Mucosa of stomach (tissue), 1 donor: ENCODE measurements around the gene FOXN3.

Source experiments
- H3K27me3 ChIP-seq: one replicate; pipeline ENCODE4 v1.7.0; 2013; ENCODE audit warnings: mild to moderate bottlenecking, low read length; ENCODE audit not compliant: control insufficient read depth, insufficient read depth
- H3K36me3 ChIP-seq: one replicate; pipeline ENCODE4 v1.7.0; 2013; ENCODE audit warnings: low read length; ENCODE audit not compliant: control insufficient read depth, insufficient read depth
- H3K4me1 ChIP-seq: one replicate; pipeline ENCODE4 v1.7.0; 2013; ENCODE audit warnings: mild to moderate bottlenecking, low read length; ENCODE audit not compliant: control insufficient read depth, insufficient read depth
- H3K4me3 ChIP-seq: one replicate; pipeline ENCODE4 v1.7.0; 2013; ENCODE audit warnings: low read length
- H3K9ac ChIP-seq: one replicate; pipeline ENCODE4 v1.7.0; 2013; ENCODE audit warnings: mild to moderate bottlenecking, low read length, moderate library complexity
- H3K9me3 ChIP-seq: one replicate; pipeline ENCODE4 v1.7.0; 2013; ENCODE audit warnings: mild to moderate bottlenecking, low read length, moderate library complexity; ENCODE audit not compliant: control insufficient read depth
- donor health status: Pancreatic carcinoma.

The FOXN3 gene

DNA sequence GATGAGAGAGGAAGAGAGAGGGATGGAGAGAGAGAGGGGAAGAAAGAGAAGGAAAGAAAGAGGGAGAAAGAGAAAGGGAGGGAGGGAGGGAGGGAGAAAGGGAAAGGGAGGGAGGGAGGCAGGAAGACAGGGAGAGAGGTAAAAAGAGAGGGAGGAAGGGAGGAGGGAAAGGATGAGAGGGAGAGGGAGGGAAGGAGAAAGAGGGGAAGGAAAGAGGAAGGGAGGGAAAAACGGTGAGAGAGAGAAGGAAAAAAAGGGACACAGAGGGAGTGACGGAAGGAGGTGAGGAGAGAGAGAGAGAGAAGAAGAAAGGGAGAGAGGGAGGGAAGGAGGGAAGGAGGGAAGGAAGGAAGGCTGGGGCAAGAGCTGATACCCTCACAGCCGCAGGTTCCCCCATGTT lies 56.8 kb downstream of the FOXN3 start:
- no peaks in the 10 kb centered on the region for H3K36me3 ChIP-seq
- H3K9ac ChIP-seq: no peak overlapping the region
- no peaks in the 10 kb centered on the region for H3K27me3 ChIP-seq
- H3K4me3 ChIP-seq: no peak overlapping the region
- no peaks in the 10 kb centered on the region for H3K9me3 ChIP-seq
- H3K4me1 ChIP-seq: peaks cover 12% of the 10 kb centered on the region

DNA sequence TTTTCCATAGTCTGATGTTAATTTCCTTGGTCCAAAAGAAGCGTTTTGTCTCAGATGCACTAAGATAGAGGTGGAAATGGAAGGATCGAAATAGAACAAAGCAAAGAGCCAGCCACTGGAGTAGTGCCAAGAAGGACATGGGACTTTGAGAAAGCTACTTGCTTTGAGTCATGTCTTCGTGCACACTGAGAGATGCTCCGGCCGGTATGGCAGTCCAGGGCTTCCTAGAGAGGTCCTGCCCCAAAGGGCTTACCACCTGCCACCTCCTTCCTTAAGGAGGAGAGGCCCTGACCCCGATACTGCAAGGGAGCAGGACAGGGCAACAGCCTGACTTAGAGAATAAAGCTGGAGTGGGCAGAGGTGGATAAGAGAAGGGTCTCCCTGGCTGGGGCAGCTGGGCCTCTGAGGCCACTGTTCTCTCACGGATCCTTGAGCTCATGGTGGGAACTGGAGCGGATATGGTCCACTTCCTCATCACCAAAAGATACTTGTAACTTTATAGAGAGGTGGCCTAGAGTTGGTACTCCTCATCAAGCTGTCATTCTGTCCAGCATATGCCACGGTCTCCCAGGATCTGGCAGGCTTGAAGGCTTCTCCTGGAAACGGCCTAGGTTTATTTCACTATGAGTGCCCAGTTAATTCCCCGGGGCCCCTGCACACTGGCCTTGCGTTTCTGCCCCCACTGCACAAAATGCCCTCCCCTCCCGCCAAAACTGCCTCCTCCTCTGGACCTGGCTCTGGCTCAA lies 57.4 kb downstream of the FOXN3 start:
- H3K9me3 ChIP-seq: no peaks in the 10 kb centered on the region
- peaks cover 12% of the 10 kb centered on the region for H3K4me1 ChIP-seq
- no peak overlapping the region for H3K4me3 ChIP-seq
- H3K36me3 ChIP-seq: no peaks in the 10 kb centered on the region
- no peaks in the 10 kb centered on the region for H3K27me3 ChIP-seq
- H3K9ac ChIP-seq: no peak overlapping the region

DNA sequence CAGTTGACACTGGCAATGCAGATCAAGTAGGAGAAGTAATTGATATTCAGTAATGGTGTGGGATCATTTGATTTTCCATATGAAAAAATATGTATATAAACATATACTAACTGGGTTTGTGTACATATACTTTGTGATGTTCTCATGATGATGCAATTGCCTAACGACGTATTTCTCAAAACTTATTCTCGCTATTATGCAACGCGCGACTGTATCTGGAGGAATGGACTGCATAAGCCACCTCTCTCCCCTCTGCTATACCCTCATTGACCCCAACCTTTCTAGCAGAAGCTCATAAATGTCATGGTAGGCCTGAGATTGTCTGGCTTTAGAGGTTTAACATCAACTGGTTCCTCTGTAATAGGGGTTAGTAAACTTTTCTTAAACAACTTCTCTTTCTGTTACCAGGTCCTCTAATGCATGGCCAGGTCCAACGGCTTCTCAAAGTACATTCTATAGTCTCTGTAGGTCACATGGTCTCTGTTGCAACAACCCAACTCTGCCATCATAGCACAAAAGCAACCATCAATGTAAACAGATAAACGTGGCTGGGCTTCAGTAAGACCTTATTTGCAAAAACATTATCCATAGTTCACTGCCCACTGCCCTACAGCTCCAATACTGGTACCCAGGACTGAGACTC lies 59.3 kb downstream of the FOXN3 start:
- no peaks in the 10 kb centered on the region for H3K9me3 ChIP-seq
- H3K36me3 ChIP-seq: no peaks in the 10 kb centered on the region
- H3K9ac ChIP-seq: no peak overlapping the region
- H3K4me3 ChIP-seq: no peak overlapping the region
- no peaks in the 10 kb centered on the region for H3K27me3 ChIP-seq
- H3K4me1 ChIP-seq: peaks cover 9% of the 10 kb centered on the region

DNA sequence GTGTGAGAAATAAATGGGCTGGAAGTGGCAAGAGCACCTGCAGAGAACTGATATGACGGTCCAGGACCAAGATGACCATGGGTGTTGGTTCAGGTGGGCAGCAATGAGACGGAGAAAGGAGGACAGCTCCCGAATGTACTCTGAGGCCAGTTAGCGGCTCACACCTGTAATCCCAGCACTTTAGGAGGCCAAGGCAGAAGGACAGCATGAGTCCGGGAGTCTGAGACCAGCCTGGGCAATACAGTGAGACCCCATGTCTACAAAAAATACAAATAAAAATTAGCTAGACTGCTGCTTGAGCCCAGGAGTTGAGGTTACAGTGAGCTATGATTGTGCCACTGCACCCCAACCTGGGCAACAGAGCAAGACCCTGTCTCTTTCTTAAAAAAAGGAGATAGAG lies 60.1 kb downstream of the FOXN3 start:
- Histone ChIP-seq H3K27me3 (no peaks in the 10 kb centered on the region), H3K4me1 (peaks cover 16% of the 10 kb centered on the region), H3K9me3 (no peaks in the 10 kb centered on the region), H3K4me3 (no peak overlapping the region), H3K36me3 (no peaks in the 10 kb centered on the region), H3K9ac (no peak overlapping the region)

DNA sequence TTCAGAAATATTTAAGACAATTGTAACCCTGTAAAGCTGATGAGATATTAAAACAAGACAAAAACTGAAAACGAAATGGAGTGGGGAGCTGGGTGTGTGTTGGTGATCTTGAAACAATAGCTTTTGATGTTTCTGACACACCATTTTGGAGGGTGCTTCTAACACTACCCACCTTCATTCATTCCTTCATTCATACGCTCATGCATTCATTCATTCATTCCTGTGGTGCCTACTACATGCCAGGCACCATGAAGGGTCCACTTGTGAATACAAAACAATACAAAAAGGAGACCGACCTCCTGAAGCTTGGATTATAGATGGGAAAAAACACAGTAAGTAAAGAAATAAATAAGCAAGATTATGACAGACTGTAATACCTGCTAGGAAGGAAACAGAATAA lies 60.5 kb downstream of the FOXN3 start:
- Histone ChIP-seq H3K36me3 (no peaks in the 10 kb centered on the region), H3K4me1 (peaks cover 20% of the 10 kb centered on the region)

DNA sequence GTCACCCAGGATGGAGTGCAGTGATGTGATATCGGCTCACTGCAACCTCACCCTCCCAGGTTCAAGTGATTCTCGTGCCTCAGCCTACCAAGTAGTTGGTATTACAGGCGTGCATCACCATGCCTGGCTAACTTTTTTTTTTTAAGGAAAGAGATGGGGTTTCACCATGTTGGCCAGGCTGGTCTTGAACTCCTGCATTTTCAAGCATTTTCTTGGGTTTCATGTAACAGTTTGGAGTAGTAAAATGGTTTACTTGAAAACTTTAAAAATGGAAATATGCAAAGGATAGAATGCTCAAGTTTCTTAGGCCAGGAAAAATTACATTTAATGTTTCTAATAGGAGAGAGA lies 63.3 kb downstream of the FOXN3 start:
- Histone ChIP-seq H3K27me3 (no peaks in the 10 kb centered on the region), H3K4me1 (peaks cover 26% of the 10 kb centered on the region), H3K9me3 (no peaks in the 10 kb centered on the region), H3K9ac (no peak overlapping the region), H3K4me3 (no peak overlapping the region), H3K36me3 (no peaks in the 10 kb centered on the region)

More for the DNA sequence above, 60.5 kb downstream of the FOXN3 start:
- Histone ChIP-seq H3K9me3 (no peaks in the 10 kb centered on the region), H3K4me3 (no peak overlapping the region), H3K27me3 (no peaks in the 10 kb centered on the region), H3K9ac (no peak overlapping the region)

DNA sequence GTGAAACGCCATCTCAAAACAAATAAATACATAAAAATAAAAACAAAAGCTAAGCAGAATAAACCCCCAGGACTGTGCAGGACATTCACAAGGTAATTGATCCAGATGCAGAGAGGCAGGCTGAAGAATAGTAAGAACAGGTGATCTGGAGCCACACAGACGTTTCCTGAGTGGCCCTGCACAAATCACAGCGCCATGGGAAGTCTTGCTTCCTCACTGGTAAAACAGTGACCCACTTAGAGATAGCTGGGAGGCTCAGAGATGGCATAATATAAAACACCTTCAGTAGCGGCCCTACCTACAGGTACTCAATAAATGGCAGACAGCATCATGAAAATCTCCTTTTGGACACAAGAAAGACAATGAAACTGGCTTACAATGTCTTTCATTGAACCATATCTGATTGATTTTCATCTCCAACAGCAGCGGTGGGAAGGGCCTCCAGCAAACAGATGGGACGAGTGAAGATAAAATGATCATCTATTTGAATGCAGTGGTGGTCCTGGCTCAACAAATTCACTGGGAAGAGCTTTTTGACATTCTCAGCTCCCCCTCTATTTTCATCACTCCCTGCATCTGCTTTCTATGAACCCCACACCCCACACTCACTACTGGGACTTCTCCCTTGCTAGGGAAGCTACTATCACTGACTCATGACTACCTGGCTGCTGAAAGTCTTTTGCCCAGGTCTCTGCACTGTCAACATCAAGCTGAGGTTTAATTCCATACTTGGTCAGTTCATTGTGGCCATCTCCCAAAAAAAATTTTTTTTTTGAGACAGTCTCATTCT lies 63.9 kb downstream of the FOXN3 start:
- peaks cover 26% of the 10 kb centered on the region for H3K4me1 ChIP-seq

DNA sequence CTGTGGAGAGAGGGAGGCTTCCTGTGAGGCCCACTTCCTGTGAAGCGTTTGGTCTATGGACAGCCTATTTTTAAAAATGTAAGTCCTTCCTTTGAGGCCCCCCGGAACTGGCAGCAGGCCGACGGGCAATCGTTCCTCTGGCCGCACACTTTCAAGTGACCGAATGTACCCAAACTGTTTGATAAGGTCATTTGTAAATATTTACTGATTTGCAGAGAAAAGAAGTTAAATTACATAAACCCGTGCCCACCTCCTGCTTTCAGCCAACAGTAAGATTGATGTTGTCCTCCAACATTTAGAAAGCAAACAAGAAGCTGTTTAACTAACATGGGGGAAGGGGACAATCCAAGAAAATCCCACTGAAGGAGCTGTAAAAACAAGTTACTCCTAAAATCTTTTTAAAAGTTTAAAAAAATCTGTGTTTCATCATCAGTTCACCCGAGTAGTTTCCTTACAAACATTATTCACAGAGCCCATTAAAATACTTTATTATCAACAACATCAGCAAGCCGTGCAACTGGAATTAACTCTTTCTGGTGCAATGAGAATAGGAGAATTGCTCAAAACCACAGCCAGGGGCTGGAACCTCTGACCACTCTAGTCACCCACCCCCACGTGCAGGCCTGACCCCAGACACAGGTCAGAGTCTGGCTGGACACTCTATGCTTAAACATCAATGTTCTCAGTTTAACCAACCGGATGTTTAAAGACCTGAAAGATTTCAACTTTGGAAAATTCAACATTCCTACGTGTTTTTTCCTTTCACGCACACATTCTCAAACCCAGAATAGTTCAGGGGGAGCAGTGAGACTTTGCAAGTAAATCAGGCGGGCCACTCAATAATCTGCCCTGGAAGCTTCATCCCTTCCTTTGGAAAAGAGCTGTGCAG lies 65.3 kb downstream of the FOXN3 start:
- Histone ChIP-seq H3K4me1 (peaks cover 26% of the 10 kb centered on the region), H3K4me3 (no peak overlapping the region), H3K9ac (no peak overlapping the region), H3K36me3 (no peaks in the 10 kb centered on the region), H3K27me3 (no peaks in the 10 kb centered on the region), H3K9me3 (no peaks in the 10 kb centered on the region)

More for the DNA sequence above, 63.9 kb downstream of the FOXN3 start:
- no peak overlapping the region for H3K4me3 ChIP-seq
- H3K27me3 ChIP-seq: no peaks in the 10 kb centered on the region
- H3K9ac ChIP-seq: no peak overlapping the region
- no peaks in the 10 kb centered on the region for H3K9me3 ChIP-seq
- no peaks in the 10 kb centered on the region for H3K36me3 ChIP-seq

DNA sequence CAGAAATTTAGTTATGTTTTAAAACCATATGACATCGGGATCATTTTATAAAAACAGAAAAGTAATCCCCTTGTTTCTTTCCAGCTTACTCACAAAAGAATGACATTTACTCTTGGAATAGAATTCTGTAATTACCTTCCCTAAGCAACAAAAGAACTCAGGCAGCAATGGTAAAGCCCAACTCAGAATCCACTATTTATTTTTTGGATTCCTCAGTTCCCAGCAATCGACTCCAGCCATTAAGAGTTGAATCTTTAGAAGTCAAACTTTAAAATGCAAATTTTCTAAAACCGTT lies 65.9 kb downstream of the FOXN3 start:
- Histone ChIP-seq H3K9me3 (no peaks in the 10 kb centered on the region), H3K27me3 (no peaks in the 10 kb centered on the region), H3K4me1 (peaks cover 26% of the 10 kb centered on the region), H3K4me3 (no peak overlapping the region), H3K36me3 (no peaks in the 10 kb centered on the region), H3K9ac (no peak overlapping the region)

DNA sequence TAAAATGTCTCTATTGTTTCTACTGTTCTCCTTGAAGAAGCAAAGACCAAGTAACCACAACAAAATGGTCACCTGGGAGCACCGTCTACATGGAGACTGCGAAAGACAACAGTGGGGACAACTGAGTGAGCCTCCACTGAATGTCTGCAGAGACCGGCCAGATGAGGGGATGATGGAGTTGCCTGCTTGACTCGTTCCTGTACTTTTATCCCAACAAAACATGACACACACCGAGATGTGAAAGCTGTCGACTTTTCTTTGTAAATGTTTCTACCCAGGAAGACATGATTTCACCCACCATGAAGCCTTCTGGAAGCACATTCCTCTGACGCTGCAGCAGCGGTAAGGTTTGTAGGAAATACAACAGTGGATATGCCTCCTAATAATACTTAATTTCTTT lies 66.9 kb downstream of the FOXN3 start:
- H3K9ac ChIP-seq: no peak overlapping the region
- no peaks in the 10 kb centered on the region for H3K36me3 ChIP-seq

DNA sequence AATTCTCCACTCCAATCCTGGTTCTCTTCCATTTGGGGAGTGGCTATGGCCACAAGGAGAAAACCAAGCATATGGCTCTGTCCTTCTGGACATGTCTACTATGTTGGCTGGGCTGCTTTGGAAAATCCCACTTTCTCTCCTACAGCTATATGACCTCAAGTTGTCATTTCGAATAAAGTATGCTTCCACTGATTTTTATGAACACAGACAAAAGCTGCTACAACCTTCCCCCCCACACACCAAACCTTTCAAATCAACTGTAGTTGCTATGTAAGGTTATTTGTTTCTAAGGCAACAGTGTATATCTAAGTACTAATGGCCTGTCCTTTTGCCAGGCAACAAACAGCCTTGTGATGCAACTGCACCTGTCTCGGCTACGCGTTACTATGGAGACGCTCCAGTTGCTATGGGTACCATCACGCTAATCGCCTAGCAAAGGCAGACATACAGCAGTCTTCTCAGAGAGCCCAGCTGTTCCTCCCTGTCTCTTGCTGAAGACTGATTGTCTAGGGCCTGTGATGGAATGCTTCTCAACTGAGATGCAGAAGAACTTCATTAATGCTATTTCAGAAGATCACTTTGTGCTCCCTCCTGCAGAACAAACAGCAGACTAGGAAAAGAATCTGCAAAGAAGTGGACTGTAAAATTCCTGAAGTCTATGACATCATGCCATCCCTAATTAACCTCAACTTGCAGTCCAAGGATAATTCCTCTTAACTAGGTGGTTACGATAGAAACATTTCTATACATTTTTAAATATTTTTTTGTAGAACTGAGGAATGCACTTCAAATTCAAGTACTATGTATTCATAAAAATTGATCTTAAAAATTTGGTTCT lies 67.6 kb downstream of the FOXN3 start:
- Histone ChIP-seq H3K4me3 (no peak overlapping the region), H3K9me3 (no peaks in the 10 kb centered on the region), H3K4me1 (peaks cover 26% of the 10 kb centered on the region), H3K27me3 (no peaks in the 10 kb centered on the region), H3K36me3 (no peaks in the 10 kb centered on the region), H3K9ac (no peak overlapping the region)

More for the DNA sequence above, 66.9 kb downstream of the FOXN3 start:
- H3K9me3 ChIP-seq: no peaks in the 10 kb centered on the region
- H3K27me3 ChIP-seq: no peaks in the 10 kb centered on the region
- no peak overlapping the region for H3K4me3 ChIP-seq
- H3K4me1 ChIP-seq: peaks cover 26% of the 10 kb centered on the region
